PC-3 (cell line): ENCODE results near the gene ABCC3.

ENCODE experiments used
- CTCF ChIP-seq: fragments of 300-600 bp; sonication (generic); conservative IDR thresholded peaks from 2 replicates; pipeline ENCODE4 v1.5.1; 2017; ENCODE audit warnings: antibody characterized with exemption, low read depth, mild to moderate bottlenecking, low read length
- EZH2 ChIP-seq: fragments of 300-600 bp; sonication (generic); IDR thresholded peaks from one replicate; pipeline ENCODE4 v1.6.1; 2017; ENCODE audit warnings: antibody characterized with exemption, mild to moderate bottlenecking, low read length; ENCODE audit not compliant: unreplicated experiment
- EZH2phosphoT487 ChIP-seq: fragments of 300-600 bp; sonication (generic); IDR thresholded peaks from 2 replicates; pipeline ENCODE4 v1.6.1; 2018; ENCODE audit warnings: mild to moderate bottlenecking, antibody characterized with exemption, low read length, borderline replicate concordance

- TF ChIP-seq CTCF, result no peak
- no peak for TF ChIP-seq EZH2
- TF ChIP-seq EZH2phosphoT487, result no peak
These were observed 57.9 kb downstream of the ABCC3 start for GRCh38 chr17:50692448-50693035.
